B cell (primary cell): ENCODE measurements around the gene THSD7A. TPM values are rescaled to one million over a fixed set of nuclear protein-coding genes. Genes with fewer than 3 reads are reported as not detected.

ENCODE experiments used
- ATAC-seq: fragments of 200-7000 bp; cut with Tn5 transposase; one replicate; pipeline ENCODE4 v1.10.0; 2021; ENCODE audit warnings: low read depth, mild to moderate bottlenecking, moderate number of reproducible peaks, moderate library complexity
- CTCF ChIA-PET: fragments of 350-600 bp; sonication (Branson Sonifier 250); formaldehyde crosslinking; loops from one replicate; lab custom pipeline; 2021; ENCODE audit warnings: antibody characterized with exemption, inconsistent platforms; lab: Charles Lee
- POLR2A ChIA-PET: fragments of 350-600 bp; sonication (Branson Sonifier 250); formaldehyde crosslinking; loops from one replicate; lab custom pipeline; 2021; ENCODE audit warnings: antibody characterized with exemption; lab: Charles Lee
- DNase-seq: peaks from one replicate; pipeline ENCODE4 v3.0.0; 2013
- H2AFZ ChIP-seq: 2 replicates; pipeline ENCODE4 v1.6.1; 2012; ENCODE audit warnings: mild to moderate bottlenecking, low read depth, low read length; ENCODE audit not compliant: insufficient read depth, poor library complexity, severe bottlenecking
- H3K27ac ChIP-seq, 2 donors: 1 replicate in 1 of 2; 2 replicates in 1 of 2; pipeline ENCODE4 v1.5.1; 2012 to 2013; ENCODE audit warnings: low read length in 2 of 2, mild to moderate bottlenecking in 2 of 2, moderate library complexity in 1 of 2
- H3K27me3 ChIP-seq, 4 experiments: fragments of 200-600 bp in 1 of 4; sonication (generic) in 1 of 4; replicated peaks in 1 of 4; 1 replicate in 2 of 4; 2 replicates in 2 of 4; pipeline versions ENCODE4 v1.6.1 to v1.7.0; 2013 to 2016; ENCODE audit warnings: low read length in 3 of 4, mild to moderate bottlenecking in 2 of 4, mixed read lengths in 1 of 4, moderate library complexity in 1 of 4; ENCODE audit not compliant: insufficient read depth in 4 of 4, control insufficient read depth in 3 of 4; ENCODE audit errors: control extremely low read depth in 1 of 4
- H3K36me3 ChIP-seq, 2 experiments: replicated peaks in 1 of 2; 1 replicate in 1 of 2; 2 replicates in 1 of 2; pipeline versions ENCODE4 v1.6.1 to v1.7.1; 2013; ENCODE audit warnings: low read length in 1 of 2; ENCODE audit not compliant: insufficient read depth in 2 of 2, control insufficient read depth in 1 of 2; ENCODE audit errors: control extremely low read depth in 1 of 2, extremely low read depth in 1 of 2
- H3K4me1 ChIP-seq, 2 donors: fragments of 200-600 bp in 1 of 2; sonication (generic) in 1 of 2; 1 replicate in 1 of 2; 2 replicates in 1 of 2; pipeline versions ENCODE4 v1.5.1 to v1.6.1; 2013 to 2017; ENCODE audit warnings: low read length in 2 of 2; ENCODE audit not compliant: control insufficient read depth in 2 of 2, insufficient read depth in 2 of 2
- H3K4me2 ChIP-seq: replicated peaks from 2 replicates; pipeline ENCODE3; 2012; ENCODE audit warnings: mild to moderate bottlenecking, low read depth, low read length; ENCODE audit not compliant: poor library complexity, severe bottlenecking
- H3K4me3 ChIP-seq, 5 experiments: fragments of 200-600 bp in 1 of 5; sonication (generic) in 1 of 5; 1 replicate in 3 of 5; 2 replicates in 2 of 5; pipeline versions ENCODE4 v1.5.1 to v1.7.0; 2011 to 2016; ENCODE audit warnings: low read length in 4 of 5, mild to moderate bottlenecking in 4 of 5, low read depth in 2 of 5, control low read depth in 1 of 5, moderate library complexity in 1 of 5; ENCODE audit not compliant: insufficient read depth in 1 of 5; ENCODE audit errors: control extremely low read depth in 1 of 5, extremely low read depth in 1 of 5
- H3K79me2 ChIP-seq: fragments of 200-600 bp; sonication (generic); one replicate; pipeline ENCODE4 v1.6.0; 2016; ENCODE audit warnings: low read length; ENCODE audit not compliant: control insufficient read depth, insufficient read depth
- H3K9ac ChIP-seq: fragments of 200-600 bp; sonication (generic); 2 replicates; pipeline ENCODE4 v1.6.1; 2017; ENCODE audit warnings: mild to moderate bottlenecking, low read length, moderate library complexity
- H3K9me3 ChIP-seq, 3 donors: one replicate each; pipeline versions ENCODE4 v1.6.1 to v1.7.1; 2013; ENCODE audit warnings: low read length in 2 of 3; ENCODE audit not compliant: control insufficient read depth in 2 of 3, insufficient read depth in 1 of 3; ENCODE audit errors: control extremely low read depth in 1 of 3
- H4K20me1 ChIP-seq: 2 replicates; pipeline ENCODE4 v1.6.0; 2012; ENCODE audit warnings: mild to moderate bottlenecking, low read length; ENCODE audit not compliant: insufficient read depth, control insufficient read depth, poor library complexity, severe bottlenecking
- H3K27ac Mint-ChIP-seq: one replicate; pipeline ENCODE4 v1.8.0; 2021; ENCODE audit warnings: mixed read lengths
- H3K27me3 Mint-ChIP-seq: one replicate; pipeline ENCODE4 v1.8.0; 2021; ENCODE audit warnings: mixed read lengths
- H3K4me1 Mint-ChIP-seq: one replicate; pipeline ENCODE4 v1.8.0; 2021; ENCODE audit warnings: mixed read lengths
- H3K4me3 Mint-ChIP-seq: one replicate; pipeline ENCODE4 v1.8.0; 2021; ENCODE audit warnings: mixed read lengths
- H3K9me3 Mint-ChIP-seq: one replicate; pipeline ENCODE4 v1.8.0; 2022; ENCODE audit warnings: mixed read lengths; ENCODE audit not compliant: insufficient read depth
- CTCF ChIP-seq: fragments of 200-600 bp; IDR thresholded peaks from one replicate; pipeline ENCODE4 v1.8.0; 2022; ENCODE audit warnings: antibody characterized with exemption, mild to moderate bottlenecking
- EZH2 ChIP-seq: IDR thresholded peaks from 2 replicates; pipeline ENCODE4 v1.6.1; 2012; ENCODE audit warnings: borderline replicate concordance, low read depth, mild to moderate bottlenecking, moderate library complexity, low read length; ENCODE audit not compliant: insufficient read depth, poor library complexity, severe bottlenecking
- WGBS: methylation state at CpG from one replicate; pipeline ENCODE4 v1.1.5; 2013; ENCODE audit warnings: missing lambda C conversion rate; ENCODE audit not compliant: insufficient coverage; 5-methylcytosine and 5-hydroxymethylcytosine counted together
- intact Hi-C: fragments of 100-400 bp; cut with micrococcal nuclease; formaldehyde crosslinking; loops from one replicate; pipeline ENCODE4 v1.10.0; 2022
- polyA plus RNA-seq: library from polyadenylated mRNA; depleted of rRNA; stranded (reverse); fragments of >200 nt; gene quantifications from 2 replicates; pipeline ENCODE4 v1.2.3, GENCODE V29; 2012
- total RNA-seq, 2 donors: library from RNA; stranded (reverse); fragments of 120-200 nt in 1 of 2; gene quantifications; 1 replicate in 1 of 2; 2 replicates in 1 of 2; pipeline versions ENCODE4 v1.2.3 to v1.2.4, GENCODE V29; 2013 to 2022

The THSD7A gene
- total and polyA plus RNA-seq, 2 donors (not counting 1 experiment from before 2014, with no cell fraction given) = not detected

- H3K9me3 ChIP-seq = no peaks in the 10 kb centered on the region
- no peak overlapping the region for H3K9ac ChIP-seq
- Mint-ChIP-seq H3K9me3 (no peaks in the 10 kb centered on the region), H3K4me3 (no peak overlapping the region), H3K4me1 (no peaks in the 10 kb centered on the region), H3K27ac (no peak overlapping the region), H3K27me3 (no peaks in the 10 kb centered on the region)
- H3K79me2 ChIP-seq = no peaks in the 10 kb centered on the region
- no peaks in the 10 kb centered on the region for H4K20me1 ChIP-seq
- no peak overlapping the region for H3K27ac ChIP-seq
- ATAC-seq (no peak), DNase-seq (no peak)
- no peak overlapping the region for H3K4me3 ChIP-seq
- H3K4me1 ChIP-seq = no peaks in the 10 kb centered on the region
- intact Hi-C loops = no loop called here
- CTCF ChIA-PET = no interaction called here
- no CpG with 5 or more reads among the region's 2 CpGs for WGBS
- TF ChIP-seq CTCF = no peak
- TF ChIP-seq EZH2 = no peak
- H3K4me2 ChIP-seq = no peak overlapping the region
- H3K36me3 ChIP-seq = no peaks in the 10 kb centered on the region
- H3K27me3 ChIP-seq = no peaks in the 10 kb centered on the region
- POLR2A ChIA-PET = no interaction called here
- H2AFZ ChIP-seq = no peak overlapping the region
These were observed 495.6 kb downstream of the THSD7A start for GRCh38 chr7:11336432-11336831.

- Histone ChIP-seq H3K27ac (no peak overlapping the region), H3K79me2 (no peaks in the 10 kb centered on the region), H4K20me1 (no peaks in the 10 kb centered on the region), H3K9ac (no peak overlapping the region), H3K4me1 (no peaks in the 10 kb centered on the region), H2AFZ (no peak overlapping the region), H3K4me2 (no peak overlapping the region), H3K4me3 (no peak overlapping the region), H3K9me3 (no peaks in the 10 kb centered on the region), H3K36me3 (no peaks in the 10 kb centered on the region), H3K27me3 (no peaks in the 10 kb centered on the region)
- intact Hi-C loops = no loop called here
- POLR2A ChIA-PET = no interaction called here
- TF ChIP-seq EZH2 (no peak), CTCF (no peak)
- H3K27ac Mint-ChIP-seq = no peak overlapping the region
- CTCF ChIA-PET = no interaction called here
- no peak overlapping the region for H3K4me3 Mint-ChIP-seq
- no peaks in the 10 kb centered on the region for H3K9me3 Mint-ChIP-seq
- WGBS = 90% methylated on average over 2 of the region's 4 CpGs
- H3K4me1 Mint-ChIP-seq = peaks cover 1% of the 10 kb centered on the region
- ATAC-seq (no peak), DNase-seq (no peak)
- H3K27me3 Mint-ChIP-seq = no peaks in the 10 kb centered on the region
These were observed 496.1 kb downstream of the THSD7A start for GRCh38 chr7:11335947-11336346.
